ENCODE results near the gene DCC. TPM values are rescaled to one million over a fixed set of nuclear protein-coding genes. Genes with fewer than 3 reads are reported as not detected.

Gene DCC
- total RNA-seq, 4 donors from 2014 or later, result 0.94 TPM; not detected in 3

DNA sequence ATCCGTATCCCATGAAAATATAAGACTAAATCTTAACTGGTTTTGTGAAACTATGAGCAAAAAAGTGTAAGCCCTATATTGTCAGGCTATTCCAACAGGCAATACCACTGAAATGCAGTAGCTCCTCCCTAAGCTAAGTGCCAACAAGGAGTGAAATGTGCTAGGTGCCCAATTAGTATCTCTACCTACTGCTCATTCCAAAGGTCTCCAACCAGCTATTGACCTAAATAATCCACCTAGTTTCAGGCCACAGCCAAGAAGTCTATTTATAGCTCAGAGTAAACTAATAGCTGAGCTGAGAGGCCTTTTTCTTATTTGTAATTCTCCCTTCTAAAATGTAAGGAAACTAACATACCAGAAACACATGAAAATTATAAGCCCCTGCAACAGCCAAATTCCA is 482.2 kb downstream of the DCC start:
- Histone ChIP-seq H3K9me3 (no peaks in the 10 kb centered on the region), H3K36me3 (no peaks in the 10 kb centered on the region), H3K27ac (no peak overlapping the region), H3K27me3 (no peaks in the 10 kb centered on the region), H3K4me1 (no peaks in the 10 kb centered on the region), H3K4me3 (replicated peaks in 1 of 3) (no peak overlapping the region)
- intact Hi-C loops (cut with DNase I), result no loop called here
- no peak for TF ChIP-seq POLR2A (IDR thresholded peaks at IDR 0.05)
- TF ChIP-seq, protein P1, sequence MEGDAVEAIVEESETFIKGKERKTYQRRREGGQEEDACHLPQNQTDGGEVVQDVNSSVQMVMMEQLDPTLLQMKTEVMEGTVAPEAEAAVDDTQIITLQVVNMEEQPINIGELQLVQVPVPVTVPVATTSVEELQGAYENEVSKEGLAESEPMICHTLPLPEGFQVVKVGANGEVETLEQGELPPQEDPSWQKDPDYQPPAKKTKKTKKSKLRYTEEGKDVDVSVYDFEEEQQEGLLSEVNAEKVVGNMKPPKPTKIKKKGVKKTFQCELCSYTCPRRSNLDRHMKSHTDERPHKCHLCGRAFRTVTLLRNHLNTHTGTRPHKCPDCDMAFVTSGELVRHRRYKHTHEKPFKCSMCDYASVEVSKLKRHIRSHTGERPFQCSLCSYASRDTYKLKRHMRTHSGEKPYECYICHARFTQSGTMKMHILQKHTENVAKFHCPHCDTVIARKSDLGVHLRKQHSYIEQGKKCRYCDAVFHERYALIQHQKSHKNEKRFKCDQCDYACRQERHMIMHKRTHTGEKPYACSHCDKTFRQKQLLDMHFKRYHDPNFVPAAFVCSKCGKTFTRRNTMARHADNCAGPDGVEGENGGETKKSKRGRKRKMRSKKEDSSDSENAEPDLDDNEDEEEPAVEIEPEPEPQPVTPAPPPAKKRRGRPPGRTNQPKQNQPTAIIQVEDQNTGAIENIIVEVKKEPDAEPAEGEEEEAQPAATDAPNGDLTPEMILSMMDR (IDR thresholded peaks at IDR 0.05), result no peak
- 92 to 96% methylated on average over 1 of the region's 1 CpG for WGBS, 2 donors
- no peak for DNase-seq

DNA sequence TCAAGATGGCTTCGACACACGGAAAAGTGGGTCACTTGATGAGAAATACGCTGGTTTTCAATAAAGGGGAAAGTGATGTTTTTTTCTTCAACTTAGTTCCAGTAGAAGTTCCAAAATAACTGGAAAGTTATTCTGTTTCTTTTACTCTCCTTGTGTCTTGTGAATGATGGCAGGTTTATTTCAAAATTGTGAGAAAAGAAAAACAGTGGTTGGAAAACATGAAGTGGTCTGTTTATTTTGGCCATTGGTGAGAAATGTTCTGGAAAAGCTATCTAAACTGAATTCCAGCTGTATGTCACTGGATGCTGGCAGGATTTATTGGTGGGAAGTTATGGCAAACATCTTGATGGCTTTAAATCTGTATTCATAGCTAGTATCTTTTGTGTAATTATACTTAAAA is 484.1 kb downstream of the DCC start:
- H3K36me3 ChIP-seq, result no peaks in the 10 kb centered on the region
- TF ChIP-seq, protein P1 (IDR thresholded peaks at IDR 0.05), result no peak
- TF ChIP-seq POLR2A (IDR thresholded peaks at IDR 0.05), result no peak
- DNase-seq, result no peak
- no peak overlapping the region for H3K4me3 ChIP-seq (replicated peaks in 1 of 3)
- no peaks in the 10 kb centered on the region for H3K4me1 ChIP-seq
- H3K9me3 ChIP-seq, result no peaks in the 10 kb centered on the region
- H3K27ac ChIP-seq, result no peak overlapping the region
- 52 to 64% methylated on average over 3 of the region's 3 CpGs for WGBS, 2 donors
- intact Hi-C loops (cut with DNase I), result no loop called here
- H3K27me3 ChIP-seq, result no peaks in the 10 kb centered on the region

DNA sequence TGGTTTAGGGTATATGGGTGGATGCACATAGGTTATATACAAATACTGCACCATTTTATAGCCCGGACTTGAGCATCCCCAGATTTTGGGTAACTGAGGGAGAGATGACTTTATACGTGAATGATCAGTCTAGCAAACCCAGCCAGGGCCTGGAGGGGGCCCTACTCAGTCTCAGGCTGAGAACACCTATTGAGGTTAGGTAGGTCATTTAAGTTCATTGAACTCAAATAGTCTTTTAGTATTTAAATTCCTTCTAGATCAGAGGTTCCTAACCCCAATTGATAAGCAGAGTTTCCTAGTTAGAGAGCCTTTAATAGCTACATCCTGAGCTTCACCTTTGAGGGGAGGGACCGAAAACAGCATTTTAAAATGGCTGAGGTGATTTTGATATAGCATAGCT is 487.0 kb downstream of the DCC start:
- intact Hi-C loops (cut with DNase I), result no loop called here
- Histone ChIP-seq H3K9me3 (no peaks in the 10 kb centered on the region), H3K27ac (no peak overlapping the region), H3K4me3 (replicated peaks in 1 of 3) (no peak overlapping the region), H3K27me3 (no peaks in the 10 kb centered on the region), H3K4me1 (no peaks in the 10 kb centered on the region), H3K36me3 (no peaks in the 10 kb centered on the region)
- TF ChIP-seq POLR2A (IDR thresholded peaks at IDR 0.05), result no peak
- TF ChIP-seq, protein P1 (IDR thresholded peaks at IDR 0.05), result no peak
- no peak for DNase-seq
- WGBS, 2 donors, result 76 to 78% methylated on average over 3 of the region's 3 CpGs

DNA sequence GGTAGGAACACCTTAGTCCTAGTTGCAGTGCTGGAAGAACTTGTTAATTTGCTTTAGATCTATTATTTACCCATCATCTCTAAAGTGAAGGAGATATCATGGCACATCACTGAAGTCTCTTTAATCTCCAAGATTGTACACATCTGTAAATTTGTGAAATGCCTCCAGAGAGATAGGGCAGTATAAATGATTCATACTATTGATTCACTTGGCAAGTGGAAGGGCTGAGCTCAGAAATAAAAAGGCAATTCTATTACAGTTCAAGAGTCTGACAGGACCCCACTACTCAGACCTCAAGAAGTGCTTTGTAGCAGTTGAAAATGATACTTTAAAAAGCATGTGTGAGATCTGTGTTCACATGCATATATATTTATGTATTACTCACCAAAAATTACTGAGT is 489.3 kb downstream of the DCC start:
- Histone ChIP-seq H3K36me3 (no peaks in the 10 kb centered on the region), H3K27ac (no peak overlapping the region), H3K4me3 (replicated peaks in 1 of 3) (no peak overlapping the region), H3K9me3 (no peaks in the 10 kb centered on the region), H3K27me3 (no peaks in the 10 kb centered on the region), H3K4me1 (no peaks in the 10 kb centered on the region)
- DNase-seq, result no peak
- TF ChIP-seq POLR2A (IDR thresholded peaks at IDR 0.05), result no peak
- TF ChIP-seq, protein P1 (IDR thresholded peaks at IDR 0.05), result no peak
- intact Hi-C loops (cut with DNase I), result no loop called here

DNA sequence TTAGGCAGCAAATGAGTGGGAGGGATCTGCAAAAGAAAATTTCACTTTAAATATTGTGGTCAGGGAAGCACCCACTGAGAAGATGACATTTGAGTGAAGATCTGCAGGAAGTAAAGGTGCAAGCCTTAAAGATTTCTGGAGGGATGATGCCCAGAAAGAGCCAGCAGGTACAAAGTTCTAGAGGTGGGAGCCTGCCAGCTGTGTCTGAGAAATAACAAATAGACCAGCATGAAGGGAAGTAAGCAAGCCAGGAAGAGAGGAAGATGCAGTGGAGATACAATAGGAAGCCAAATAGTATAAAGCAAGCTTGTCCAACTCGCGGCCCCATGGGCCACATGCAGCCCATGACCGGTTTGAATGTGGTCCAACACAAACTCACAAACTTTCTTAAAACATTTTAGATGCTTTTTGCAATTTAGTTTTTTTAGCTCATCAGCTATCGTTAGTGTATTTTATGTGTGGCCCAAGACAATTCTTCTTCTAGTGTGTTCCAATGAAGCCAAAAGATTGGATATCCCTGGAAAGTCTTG is 489.9 kb downstream of the DCC start:
- no peak overlapping the region for H3K27ac ChIP-seq
- no peak for DNase-seq
- H3K4me3 ChIP-seq (replicated peaks in 1 of 3), result no peak overlapping the region
- 76 to 80% methylated on average over 4 of the region's 4 CpGs for WGBS, 2 donors
- H3K4me1 ChIP-seq, result no peaks in the 10 kb centered on the region
- no peaks in the 10 kb centered on the region for H3K27me3 ChIP-seq
- H3K9me3 ChIP-seq, result no peaks in the 10 kb centered on the region
- no peaks in the 10 kb centered on the region for H3K36me3 ChIP-seq
- TF ChIP-seq, protein P1 (IDR thresholded peaks at IDR 0.05), result no peak
- TF ChIP-seq POLR2A (IDR thresholded peaks at IDR 0.05), result no peak
- intact Hi-C loops (cut with DNase I), result no loop called here

Data from thyroid gland (tissue), 4 donors.